HFFc6 (cell line): Measurements from ENCODE around the gene PDE4D. TPM values are rescaled to one million over a fixed set of nuclear protein-coding genes. Genes with fewer than 3 reads are reported as not detected.

Experiments
- DNase-seq: peaks from one replicate; pipeline ENCODE4 v3.0.0-alpha.2; 2018
- H3K27ac Mint-ChIP-seq: 2 replicates; pipeline ENCODE4 v1.8.0; 2020; ENCODE audit warnings: mild to moderate bottlenecking, mixed read lengths
- H3K27me3 Mint-ChIP-seq: 2 replicates; pipeline ENCODE4 v1.8.0; 2021; ENCODE audit warnings: mild to moderate bottlenecking, moderate library complexity, mixed read lengths; ENCODE audit not compliant: insufficient read depth
- H3K36me3 Mint-ChIP-seq: 2 replicates; pipeline ENCODE4 v1.8.0; 2021; ENCODE audit warnings: low read depth, mixed read lengths
- H3K4me1 Mint-ChIP-seq: 2 replicates; pipeline ENCODE4 v1.8.0; 2020; ENCODE audit warnings: low read depth, mixed read lengths
- H3K4me3 Mint-ChIP-seq: 2 replicates; pipeline ENCODE4 v1.8.0; 2020; ENCODE audit warnings: mild to moderate bottlenecking, moderate library complexity, mixed read lengths
- H3K9me3 Mint-ChIP-seq: 2 replicates; pipeline ENCODE4 v1.8.0; 2020; ENCODE audit warnings: mild to moderate bottlenecking, mixed read lengths
- CTCF ChIP-seq: fragments of 200-600 bp; sonication (generic); IDR thresholded peaks from 2 replicates; pipeline ENCODE4 v1.5.0; 2021; ENCODE audit warnings: antibody characterized with exemption, mild to moderate bottlenecking
- total RNA-seq, 6 experiments: library from RNA; stranded (reverse); fragmentation: NEBNext Ultra II Directional; extraction: Animal tissue kit (Norgen Biotek cat#: 25700); gene quantifications; 2 replicates in 1 of 6; 3 replicates in 5 of 6; pipeline ENCODE4 v1.2.3, GENCODE V29; 2021

Gene PDE4D
- total RNA-seq, 6 experiments from 2014 or later = 1.8 to 7.3 (median 6.2) TPM

DNA sequence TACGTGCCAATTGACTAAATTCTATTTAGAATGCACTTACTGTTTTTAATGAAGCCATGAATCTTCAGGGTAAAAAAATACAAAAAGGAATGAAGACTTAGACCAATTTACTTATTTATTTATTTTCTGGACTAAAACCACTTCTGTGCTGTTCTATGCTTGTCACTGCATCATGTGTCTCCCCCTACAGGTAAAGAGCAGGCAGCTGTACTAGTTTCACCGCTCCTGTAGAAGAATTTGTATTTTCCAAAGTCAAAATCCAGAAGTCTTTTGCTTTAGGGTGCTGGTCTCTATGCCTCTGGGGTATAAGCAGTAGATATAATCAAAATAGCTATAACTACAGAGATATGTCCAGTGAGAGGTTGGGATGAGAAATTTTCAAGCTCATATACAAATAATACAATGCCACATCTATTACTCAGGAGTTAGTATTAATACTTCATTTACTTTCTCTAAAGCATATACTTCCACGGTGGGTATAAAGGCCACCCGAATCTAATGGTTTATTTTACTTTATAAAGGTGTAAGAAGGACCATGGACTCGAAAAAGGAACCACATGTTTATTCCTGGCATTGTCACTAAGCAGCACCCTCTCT is 719.2 kb downstream of the PDE4D start:
- H3K4me3 Mint-ChIP-seq = no peak overlapping the region
- peak; percentile 73 for DNase-seq
- H3K27ac Mint-ChIP-seq = no peak overlapping the region
- no peaks in the 10 kb centered on the region for H3K27me3 Mint-ChIP-seq
- no peaks in the 10 kb centered on the region for H3K36me3 Mint-ChIP-seq
- H3K9me3 Mint-ChIP-seq = no peaks in the 10 kb centered on the region
- peaks cover 7% of the 10 kb centered on the region; the same call in 1 of the 2 replicates for H3K4me1 Mint-ChIP-seq
- TF ChIP-seq CTCF = peak; percentile 93

GRCh38 chr5:59173578-59173977 is 719.9 kb downstream of the PDE4D start:
- Mint-ChIP-seq H3K27me3 (no peaks in the 10 kb centered on the region), H3K36me3 (no peaks in the 10 kb centered on the region), H3K9me3 (no peaks in the 10 kb centered on the region), H3K4me1 (peaks cover 7% of the 10 kb centered on the region; the same call in 1 of the 2 replicates), H3K27ac (no peak overlapping the region), H3K4me3 (no peak overlapping the region)
- no peak for DNase-seq
- no peak for TF ChIP-seq CTCF

DNA sequence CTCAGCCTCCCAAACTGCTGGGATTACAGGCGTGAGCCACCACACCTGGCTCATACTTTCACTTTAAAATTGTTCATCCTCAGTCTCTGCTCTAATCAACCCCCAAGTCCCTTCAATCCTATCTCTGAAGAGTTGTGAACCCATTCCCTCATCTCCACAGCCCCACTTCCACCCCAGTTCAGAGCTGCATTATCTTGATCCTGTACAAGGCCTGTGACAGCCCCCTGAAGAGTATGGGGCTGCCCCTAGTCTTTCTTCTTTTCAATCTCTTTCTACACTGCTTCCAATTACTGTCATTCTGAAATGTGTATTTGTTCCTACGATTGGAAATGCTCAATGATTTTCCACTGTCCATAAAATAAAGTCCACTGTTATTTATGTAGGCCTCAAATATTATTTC is 722.4 kb downstream of the PDE4D start:
- H3K4me1 Mint-ChIP-seq = peaks cover 7% of the 10 kb centered on the region; the same call in 1 of the 2 replicates
- H3K27me3 Mint-ChIP-seq = no peaks in the 10 kb centered on the region; the same call in 1 of the 2 replicates
- no peak overlapping the region for H3K27ac Mint-ChIP-seq
- TF ChIP-seq CTCF = no peak
- H3K36me3 Mint-ChIP-seq = no peaks in the 10 kb centered on the region
- DNase-seq = no peak
- no peaks in the 10 kb centered on the region for H3K9me3 Mint-ChIP-seq
- no peak overlapping the region for H3K4me3 Mint-ChIP-seq

DNA sequence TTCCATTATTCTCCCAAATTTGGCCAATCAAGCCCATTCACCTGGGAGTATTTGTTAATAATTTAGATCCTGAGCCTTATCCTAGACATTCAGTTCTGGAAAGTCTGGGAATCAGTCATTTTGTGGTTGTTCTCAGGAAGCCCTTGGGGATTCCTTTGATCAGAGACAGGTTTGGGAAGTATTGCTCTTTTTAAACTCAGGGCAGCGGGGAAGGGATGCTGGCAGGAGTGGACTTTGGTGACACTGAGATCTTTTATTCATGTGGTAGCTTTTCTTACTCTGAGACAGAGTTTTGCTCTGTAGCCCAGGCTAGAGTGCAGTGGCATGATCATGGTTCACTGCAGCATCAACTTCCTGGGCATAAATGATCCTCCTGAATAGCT is 723.8 kb downstream of the PDE4D start:
- Mint-ChIP-seq H3K4me3 (no peak overlapping the region), H3K9me3 (no peaks in the 10 kb centered on the region), H3K4me1 (peaks cover 9% of the 10 kb centered on the region; the same call in 1 of the 2 replicates), H3K27ac (no peak overlapping the region), H3K27me3 (no peaks in the 10 kb centered on the region; the same call in 1 of the 2 replicates), H3K36me3 (no peaks in the 10 kb centered on the region)
- no peak for TF ChIP-seq CTCF
- DNase-seq = no peak

DNA sequence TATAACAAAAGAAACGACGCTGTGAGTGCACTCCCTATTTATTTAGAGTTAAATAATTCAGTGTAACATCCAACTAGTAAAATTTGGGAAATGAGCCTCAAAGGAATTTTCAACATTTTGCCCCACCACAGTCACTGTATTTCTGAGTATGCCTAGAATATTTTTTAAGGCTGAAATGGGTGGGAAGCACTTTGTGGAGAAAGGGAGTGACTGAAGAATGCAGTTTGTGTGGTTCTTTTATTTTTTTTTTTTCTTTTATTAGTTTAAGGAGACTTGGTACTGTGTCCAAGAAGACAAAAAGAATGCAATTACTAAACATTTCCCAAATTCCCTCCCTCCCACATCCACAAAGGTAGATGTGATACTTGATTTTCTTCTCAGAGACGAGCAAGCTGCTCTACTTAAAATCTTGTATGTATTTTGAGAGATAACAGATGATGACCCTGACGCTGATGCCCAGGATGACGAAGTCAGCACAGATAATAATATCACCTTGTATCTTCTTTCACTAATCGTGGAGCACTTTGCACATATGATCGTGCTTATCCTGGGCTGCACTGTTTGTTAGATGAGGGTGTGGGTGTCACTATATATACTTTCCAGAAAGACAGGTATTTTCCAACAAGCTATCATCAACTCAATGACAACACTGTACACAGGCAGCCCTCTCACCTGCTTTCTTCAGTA is 724.3 kb downstream of the PDE4D start:
- Mint-ChIP-seq H3K9me3 (no peaks in the 10 kb centered on the region), H3K27me3 (no peaks in the 10 kb centered on the region; the same call in 1 of the 2 replicates), H3K27ac (no peak overlapping the region), H3K4me1 (peaks cover 14% of the 10 kb centered on the region; the same call in 1 of the 2 replicates), H3K4me3 (no peak overlapping the region), H3K36me3 (no peaks in the 10 kb centered on the region)
- no peak for DNase-seq
- no peak for TF ChIP-seq CTCF
